Hematopoietic multipotent progenitor cell treated with erythropoietin and hydrocortisone succinate and interleukin-3 and kit ligand, for 15 days (in vitro differentiated cells): ENCODE data around the gene ZNF768.

ENCODE experiments used
- DNase-seq: peaks from one replicate; pipeline ENCODE4 v3.0.0-alpha.2; 2015; ENCODE audit warnings: low spot score

Gene ZNF768

GRCh38 chr16:30526137-30526822, at the start of gene ZNF768:
Gene ZNF768, minus strand, starts transcription at chr16:30526566. Its CDS starts 153 bp downstream, at chr16:30526413.
- peak; percentile 16 for DNase-seq

- DNase-seq: no peak
These were observed 48.3 kb upstream of the ZNF768 start for GRCh38 chr16:30574678-30575077.

GRCh38 chr16:30571445-30572322, 45.3 kb upstream of the ZNF768 start, which contains the start of gene ZNF688:
Gene ZNF688, minus strand, starts transcription at chr16:30571714. Its CDS starts 85 bp downstream, at chr16:30571629.
- DNase-seq: peak; percentile 89

- no peak for DNase-seq
These were observed 44.5 kb upstream of the ZNF768 start for GRCh38 chr16:30570636-30571444.

GRCh38 chr16:30569746-30570635, 43.6 kb upstream of the ZNF768 start:
- DNase-seq: no peak

GRCh38 chr16:30569281-30569680, 42.9 kb upstream of the ZNF768 start:
- no peak for DNase-seq

GRCh38 chr16:30567991-30568638, 41.7 kb upstream of the ZNF768 start:
- DNase-seq: no peak

- no peak for DNase-seq
These were observed 41.0 kb upstream of the ZNF768 start for GRCh38 chr16:30567160-30567990.

- DNase-seq: no peak
These were observed 40.2 kb upstream of the ZNF768 start for GRCh38 chr16:30566531-30566930.

GRCh38 chr16:30565984-30566383, 39.6 kb upstream of the ZNF768 start:
- DNase-seq: no peak

GRCh38 chr16:30565526-30565925, 39.2 kb upstream of the ZNF768 start:
- no peak for DNase-seq

- no peak for DNase-seq
These were observed 35.7 kb upstream of the ZNF768 start for GRCh38 chr16:30562021-30562420.

GRCh38 chr16:30561089-30561816, 34.9 kb upstream of the ZNF768 start:
- no peak for DNase-seq

GRCh38 chr16:30559690-30560089, 33.3 kb upstream of the ZNF768 start:
- no peak for DNase-seq

GRCh38 chr16:30558789-30559377, 32.5 kb upstream of the ZNF768 start:
- DNase-seq: no peak

- peak; percentile 99 for DNase-seq
These were observed 31.8 kb upstream of the ZNF768 start, which contains the start of gene ZNF764 for GRCh38 chr16:30557957-30558788. Gene ZNF764, minus strand, starts transcription at chr16:30558374. Its CDS starts 192 bp downstream, at chr16:30558182.

- no peak for DNase-seq
These were observed 31.3 kb upstream of the ZNF768 start for GRCh38 chr16:30557707-30557956.

GRCh38 chr16:30556125-30556473, 29.7 kb upstream of the ZNF768 start:
- DNase-seq: no peak
